SK-N-DZ (cell line): ENCODE measurements around the gene PPM1D.
"Not testable (repeated sequence)": the region's sequence is repeated elsewhere in the genome, so short reads cannot be mapped to it uniquely, and the experiment has no call there.

Source experiments
- DNase-seq: peaks from one replicate; pipeline ENCODE4 v3.0.0-alpha.2; 2015; ENCODE audit warnings: low spot score

Gene PPM1D

GRCh38 chr17:60593441-60594036 is 6.5 kb upstream of the PPM1D start:
- not testable (repeated sequence) for DNase-seq

GRCh38 chr17:60594170-60594569 is 5.8 kb upstream of the PPM1D start:
- not testable (repeated sequence) for DNase-seq

GRCh38 chr17:60594734-60595133 is 5.3 kb upstream of the PPM1D start:
- DNase-seq: no peak

GRCh38 chr17:60597297-60597696 is 2.7 kb upstream of the PPM1D start:
- peak; percentile 53 for DNase-seq

- peak; percentile 93 for DNase-seq
Measured at GRCh38 chr17:60598001-60598736, 1.8 kb upstream of the PPM1D start.

- no peak for DNase-seq
Measured at GRCh38 chr17:60599220-60599619, 773 bp upstream of the PPM1D start.

- peak; percentile 88 for DNase-seq
Measured at GRCh38 chr17:60600490-60601446, 775 bp downstream of the PPM1D start.

GRCh38 chr17:60601447-60602384 is 1.7 kb downstream of the PPM1D start:
- peak; percentile 76 for DNase-seq

GRCh38 chr17:60602385-60602742 is 2.4 kb downstream of the PPM1D start:
- peak; percentile 26 for DNase-seq

GRCh38 chr17:60602871-60603270 is 2.9 kb downstream of the PPM1D start:
- no peak for DNase-seq

GRCh38 chr17:60603477-60603876 is 3.5 kb downstream of the PPM1D start:
- DNase-seq: not testable (repeated sequence)

GRCh38 chr17:60604686-60605334 is 4.8 kb downstream of the PPM1D start:
- no peak for DNase-seq

GRCh38 chr17:60606036-60606435 is 6.0 kb downstream of the PPM1D start:
- no peak for DNase-seq

GRCh38 chr17:60610473-60610872 is 10.5 kb downstream of the PPM1D start:
- DNase-seq: no peak

GRCh38 chr17:60611321-60611720 is 11.3 kb downstream of the PPM1D start:
- not testable (repeated sequence) for DNase-seq

- DNase-seq: no peak
Measured at GRCh38 chr17:60613325-60613724, 13.3 kb downstream of the PPM1D start.

- not testable (repeated sequence) for DNase-seq
Measured at GRCh38 chr17:60613796-60614195, 13.8 kb downstream of the PPM1D start.

GRCh38 chr17:60614247-60614646 is 14.3 kb downstream of the PPM1D start:
- not testable (repeated sequence) for DNase-seq

GRCh38 chr17:60615108-60615507 is 15.1 kb downstream of the PPM1D start:
- no peak for DNase-seq

GRCh38 chr17:60615840-60616239 is 15.8 kb downstream of the PPM1D start:
- no peak for DNase-seq

- DNase-seq: no peak
Measured at GRCh38 chr17:60618080-60618479, 18.1 kb downstream of the PPM1D start.
